ENCODE results near the gene ZWILCH. TPM values are rescaled to one million over a fixed set of nuclear protein-coding genes. Genes with fewer than 3 reads are reported as not detected.

ZWILCH gene
- total and polyA plus RNA-seq, 2 experiments from 2014 or later, result 7.5 to 15.7 TPM

GRCh38 chr15:66594344-66594743, 89.2 kb downstream of the ZWILCH start:
- no peak for TF ChIP-seq CTCF (IDR thresholded peaks at IDR 0.05; ENCODE audit: low read depth, low read length)
- H3K4me1 ChIP-seq (ENCODE audit: low read depth), result peaks cover 36% of the 10 kb centered on the region
- DNase-seq (ENCODE audit: low read depth in 1 of 2, low spot score in 1 of 2), result no peak

GRCh38 chr15:66594836-66595235, 89.7 kb downstream of the ZWILCH start:
- no peak for TF ChIP-seq CTCF (IDR thresholded peaks at IDR 0.05; ENCODE audit: low read depth, low read length)
- H3K36me3 ChIP-seq, result no peaks in the 10 kb centered on the region
- H3K4me1 ChIP-seq (ENCODE audit: low read depth), result peaks cover 41% of the 10 kb centered on the region
- no peak overlapping the region for H3K27ac ChIP-seq
- no peak overlapping the region for H3K4me3 ChIP-seq
- H3K9me3 ChIP-seq (ENCODE audit: low read depth), result no peaks in the 10 kb centered on the region
- no peak for DNase-seq (ENCODE audit: low read depth in 1 of 2, low spot score in 1 of 2)
- no peaks in the 10 kb centered on the region for H3K27me3 ChIP-seq

More at GRCh38 chr15:66594344-66594743, 89.2 kb downstream of the ZWILCH start:
- H3K27me3 ChIP-seq, result no peaks in the 10 kb centered on the region
- no peak overlapping the region for H3K4me3 ChIP-seq
- H3K9me3 ChIP-seq (ENCODE audit: low read depth), result no peaks in the 10 kb centered on the region
- no peak overlapping the region for H3K27ac ChIP-seq
- H3K36me3 ChIP-seq, result no peaks in the 10 kb centered on the region

- no peak overlapping the region for H3K27ac ChIP-seq
- peaks cover 42% of the 10 kb centered on the region for H3K4me1 ChIP-seq (ENCODE audit: low read depth)
- no peaks in the 10 kb centered on the region for H3K27me3 ChIP-seq
- no peaks in the 10 kb centered on the region for H3K36me3 ChIP-seq
- no peak overlapping the region for H3K4me3 ChIP-seq
- DNase-seq (ENCODE audit: low read depth in 1 of 2, low spot score in 1 of 2), result no peak
- no peaks in the 10 kb centered on the region for H3K9me3 ChIP-seq (ENCODE audit: low read depth)
- no peak for TF ChIP-seq CTCF (IDR thresholded peaks at IDR 0.05; ENCODE audit: low read depth, low read length)
Measured at GRCh38 chr15:66595332-66595731, 90.2 kb downstream of the ZWILCH start.

GRCh38 chr15:66595931-66596545, 90.9 kb downstream of the ZWILCH start:
- no peak for TF ChIP-seq CTCF (IDR thresholded peaks at IDR 0.05; ENCODE audit: low read depth, low read length)
- no peak overlapping the region for H3K4me3 ChIP-seq

GRCh38 chr15:66598095-66598815, 93.1 kb downstream of the ZWILCH start:
- Histone ChIP-seq H3K36me3 (no peaks in the 10 kb centered on the region), H3K4me1 (ENCODE audit: low read depth) (peaks cover 18% of the 10 kb centered on the region), H3K27me3 (no peaks in the 10 kb centered on the region), H3K27ac (no peak overlapping the region), H3K4me3 (no peak overlapping the region), H3K9me3 (ENCODE audit: low read depth) (no peaks in the 10 kb centered on the region)
- TF ChIP-seq CTCF (IDR thresholded peaks at IDR 0.05; ENCODE audit: low read depth, low read length), result no peak
- DNase-seq (ENCODE audit: low read depth in 1 of 2, low spot score in 1 of 2), result no peak

More at GRCh38 chr15:66595931-66596545, 90.9 kb downstream of the ZWILCH start:
- peaks cover 36% of the 10 kb centered on the region for H3K4me1 ChIP-seq (ENCODE audit: low read depth)
- H3K36me3 ChIP-seq, result no peaks in the 10 kb centered on the region
- no peak overlapping the region for H3K27ac ChIP-seq
- H3K27me3 ChIP-seq, result no peaks in the 10 kb centered on the region
- no peak for DNase-seq (ENCODE audit: low read depth in 1 of 2, low spot score in 1 of 2)
- H3K9me3 ChIP-seq (ENCODE audit: low read depth), result no peaks in the 10 kb centered on the region

Other genes starting within 250 kb of the ZWILCH start
- gene DIS3L, start 211.8 kb upstream of the ZWILCH start, total RNA-seq, result 27.2 and 37.6 TPM in 2 replicates
- gene DIS3L, start 211.8 kb upstream of the ZWILCH start, polyA plus RNA-seq, result 30.2 and 39.6 TPM in 2 replicates
- 14.7 and 15.0 TPM in 2 replicates for gene TIPIN, start 148.6 kb upstream of the ZWILCH start, total RNA-seq
- gene TIPIN, start 148.6 kb upstream of the ZWILCH start, polyA plus RNA-seq, result 17.1 and 23.6 TPM in 2 replicates
- 62.7 and 70.7 TPM in 2 replicates for gene MAP2K1, start 118.4 kb upstream of the ZWILCH start, total RNA-seq
- gene MAP2K1, start 118.4 kb upstream of the ZWILCH start, polyA plus RNA-seq, result 96.5 and 97.0 TPM in 2 replicates
- 59.5 and 72.1 TPM in 2 replicates for gene SNAPC5, start 7.6 kb upstream of the ZWILCH start, total RNA-seq
- 57.4 and 59.5 TPM in 2 replicates for gene SNAPC5, start 7.6 kb upstream of the ZWILCH start, polyA plus RNA-seq
- gene RPL4, start 471 bp upstream of the ZWILCH start, total RNA-seq, result 3,878 and 4,535 TPM in 2 replicates
- gene RPL4, start 471 bp upstream of the ZWILCH start, polyA plus RNA-seq, result 833 and 906 TPM in 2 replicates
- gene LCTL, start 60.7 kb downstream of the ZWILCH start, total RNA-seq, result 0.27 TPM in 1 of 2 replicates, not detected in the other
- gene LCTL, start 60.7 kb downstream of the ZWILCH start, polyA plus RNA-seq, result 0.11 and 0.20 TPM in 2 replicates
- 232 and 274 TPM in 2 replicates for gene SMAD6, start 196.9 kb downstream of the ZWILCH start, total RNA-seq
- 106 and 155 TPM in 2 replicates for gene SMAD6, start 196.9 kb downstream of the ZWILCH start, polyA plus RNA-seq